ENCODE data around the gene EBF4.

The EBF4 gene

DNA sequence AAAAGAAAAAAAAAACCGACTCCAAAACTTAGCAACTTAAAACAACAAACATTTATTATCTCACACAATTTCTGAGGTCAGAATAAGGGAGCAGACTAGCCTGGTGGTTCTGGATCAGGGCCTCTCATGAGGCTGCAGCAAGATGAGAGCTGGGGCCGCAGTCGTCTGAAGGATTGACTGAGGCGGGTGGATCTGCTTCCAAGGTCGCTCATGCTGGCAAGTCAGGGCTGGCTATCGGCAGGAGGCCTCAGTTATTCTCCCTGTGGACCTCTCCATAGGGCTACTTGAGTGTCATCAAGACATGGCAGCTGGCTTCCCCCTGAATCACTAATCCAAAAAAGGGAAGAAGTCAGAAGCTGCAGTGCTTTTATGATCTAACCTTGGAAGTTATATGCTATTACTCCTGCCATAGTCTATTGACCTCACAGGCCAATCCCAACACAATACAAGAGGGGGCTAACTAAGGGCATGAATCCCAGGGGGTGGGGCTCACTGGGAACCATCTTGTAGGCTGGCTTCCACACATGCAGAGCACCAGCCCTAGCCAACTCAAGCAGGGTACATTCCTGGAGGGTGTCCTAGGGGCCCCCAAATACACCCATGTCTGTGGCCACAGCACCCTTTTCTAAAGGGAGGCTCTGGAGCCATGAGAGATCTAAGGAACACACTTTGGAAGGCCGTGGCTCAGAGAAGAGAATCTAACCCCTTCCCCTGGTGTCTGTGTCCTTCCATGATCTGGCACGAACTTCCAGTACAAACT lies 11.3 kb downstream of the EBF4 start:
- DNase-seq, result no peak

DNA sequence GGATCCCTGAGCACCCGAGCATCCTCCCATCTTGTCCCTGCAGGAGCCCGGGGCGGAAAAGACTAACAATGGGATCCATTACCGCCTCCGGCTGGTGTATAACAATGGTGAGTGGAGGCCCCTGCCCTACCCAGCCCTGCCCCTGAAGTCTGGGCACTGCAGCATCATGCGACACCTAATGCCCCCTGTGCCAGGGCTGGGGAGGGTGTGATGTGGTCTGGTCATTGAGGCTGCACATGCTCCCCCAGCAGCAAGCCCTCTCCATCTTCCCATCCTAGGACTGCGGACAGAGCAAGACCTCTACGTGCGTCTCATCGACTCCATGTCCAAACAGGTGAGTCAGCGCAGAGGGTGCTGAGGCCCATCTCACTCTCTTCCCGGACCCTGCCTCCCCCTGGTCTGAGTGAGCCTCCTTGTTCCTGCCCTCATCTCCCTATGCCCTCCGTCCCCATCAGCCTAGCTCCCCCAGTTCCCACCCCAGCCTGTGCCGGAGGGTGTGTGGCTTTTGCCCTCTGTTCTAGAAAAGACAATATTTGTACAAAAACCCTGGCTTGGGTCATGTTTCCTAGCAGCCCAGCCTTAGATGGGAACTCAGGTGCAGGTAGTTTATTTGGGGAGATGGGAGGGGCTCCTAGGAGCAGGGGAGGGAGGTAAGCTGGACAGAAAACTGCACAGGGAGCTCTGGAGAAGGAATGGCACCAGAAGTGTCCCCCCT lies 13.5 kb downstream of the EBF4 start:
- peak in 1 of 2 donors; percentile 14 for DNase-seq

DNA sequence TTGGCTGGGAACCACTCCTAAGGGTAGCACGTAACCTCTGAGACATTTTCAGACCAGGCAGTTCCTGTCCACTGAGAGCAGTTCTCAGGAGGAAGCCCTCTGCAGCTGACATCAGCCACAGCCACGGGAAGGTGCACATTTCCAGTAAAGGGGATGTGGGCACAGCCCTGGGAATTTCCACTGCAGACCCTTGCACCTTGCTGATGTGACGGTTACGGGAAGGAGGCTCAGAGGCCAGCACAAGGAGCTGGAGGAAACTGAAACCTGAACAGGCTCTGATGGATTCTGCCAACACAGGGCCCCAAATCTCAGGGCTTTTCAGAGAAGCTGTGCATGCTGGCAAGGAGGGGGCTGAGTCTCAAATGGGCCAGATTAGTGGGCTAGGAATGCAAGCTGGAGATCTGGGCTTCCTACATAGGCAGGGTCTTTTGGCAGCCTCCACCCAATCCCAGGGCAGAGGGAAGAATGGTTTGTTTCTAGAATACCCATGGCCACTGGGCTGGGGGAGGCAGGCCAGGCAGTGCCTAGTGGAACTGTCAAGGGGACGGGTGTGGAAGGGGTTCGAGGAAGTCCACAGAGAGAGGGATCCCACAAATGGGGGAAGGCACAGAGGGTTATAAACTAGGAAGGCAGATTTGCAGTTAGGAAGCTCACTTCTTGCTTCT lies 14.2 kb downstream of the EBF4 start:
- peak in 1 of 2 donors; percentile 14 for DNase-seq

DNA sequence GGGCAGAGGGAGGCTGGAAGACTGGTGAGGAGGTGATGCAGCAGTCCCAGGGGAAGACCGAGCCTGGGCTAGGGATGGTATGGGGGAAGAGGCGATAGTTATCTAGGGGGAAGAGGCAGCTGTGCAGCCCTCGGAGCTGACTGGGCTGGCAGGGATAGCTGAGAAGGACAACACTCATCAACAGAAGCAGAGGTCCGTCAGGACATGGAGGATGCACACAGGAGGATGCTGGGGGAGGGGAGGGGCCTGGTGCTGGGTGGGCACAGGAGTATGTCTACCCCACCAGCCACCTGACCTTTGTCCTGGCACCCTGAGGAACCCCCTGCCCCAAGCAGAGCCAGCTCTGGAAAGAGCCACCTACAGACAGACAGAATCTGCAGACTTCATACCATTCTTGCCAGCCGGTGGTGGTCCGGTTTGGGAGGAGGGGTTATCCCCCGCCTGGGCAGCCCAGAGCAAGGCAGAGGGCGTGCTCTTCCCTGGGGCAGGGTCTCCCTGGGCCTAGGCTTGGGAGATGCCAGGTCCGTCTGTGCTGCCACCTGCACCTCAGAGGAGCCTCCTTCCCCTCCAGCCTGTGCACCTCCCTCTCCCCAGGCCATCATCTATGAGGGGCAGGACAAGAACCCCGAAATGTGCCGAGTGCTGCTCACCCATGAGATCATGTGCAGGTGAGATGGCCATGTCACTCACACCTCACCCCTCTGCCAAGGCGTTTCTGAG lies 14.9 kb downstream of the EBF4 start:
- peak in 1 of 2 donors; percentile 9 for DNase-seq

DNA sequence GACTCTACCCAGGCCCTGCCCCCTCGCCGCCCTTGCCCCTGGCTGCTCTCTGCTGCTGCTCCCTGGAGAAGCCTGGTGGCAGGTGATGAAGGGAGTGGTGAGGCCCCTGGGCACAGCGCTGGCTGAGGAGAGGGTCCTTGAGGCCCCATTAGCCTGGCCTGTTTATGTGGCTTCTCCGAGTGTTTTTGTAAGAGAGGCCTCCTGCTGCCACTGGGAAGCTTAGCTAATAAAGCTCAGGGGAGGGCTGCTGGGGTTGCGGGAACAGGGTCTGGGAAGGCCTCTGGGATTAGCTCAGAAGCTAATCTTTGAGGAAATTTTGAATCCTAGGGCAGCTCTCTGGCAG lies 15.5 kb downstream of the EBF4 start:
- peak in 1 of 2 donors; percentile 10 for DNase-seq

DNA sequence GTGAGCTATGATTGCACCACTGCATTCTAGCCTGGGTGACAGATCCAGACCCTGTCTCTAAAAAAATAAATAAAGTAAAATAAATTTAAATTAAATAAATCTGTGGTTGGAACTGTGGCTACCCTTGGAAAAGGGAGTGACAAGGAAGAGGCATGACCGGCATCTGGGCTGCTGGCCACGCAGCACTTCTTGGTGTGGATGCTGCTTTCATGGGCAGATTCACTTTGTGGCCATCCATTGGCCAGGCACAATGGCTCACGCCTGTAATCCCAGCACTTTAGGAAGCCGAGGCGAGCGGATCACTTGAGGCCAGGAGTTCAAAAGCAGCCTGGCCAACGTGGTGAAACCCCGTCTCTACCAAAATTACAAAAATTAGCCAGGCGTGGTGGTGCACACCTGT lies 16.1 kb downstream of the EBF4 start:
- peak in 1 of 2 donors; percentile 8 for DNase-seq

DNA sequence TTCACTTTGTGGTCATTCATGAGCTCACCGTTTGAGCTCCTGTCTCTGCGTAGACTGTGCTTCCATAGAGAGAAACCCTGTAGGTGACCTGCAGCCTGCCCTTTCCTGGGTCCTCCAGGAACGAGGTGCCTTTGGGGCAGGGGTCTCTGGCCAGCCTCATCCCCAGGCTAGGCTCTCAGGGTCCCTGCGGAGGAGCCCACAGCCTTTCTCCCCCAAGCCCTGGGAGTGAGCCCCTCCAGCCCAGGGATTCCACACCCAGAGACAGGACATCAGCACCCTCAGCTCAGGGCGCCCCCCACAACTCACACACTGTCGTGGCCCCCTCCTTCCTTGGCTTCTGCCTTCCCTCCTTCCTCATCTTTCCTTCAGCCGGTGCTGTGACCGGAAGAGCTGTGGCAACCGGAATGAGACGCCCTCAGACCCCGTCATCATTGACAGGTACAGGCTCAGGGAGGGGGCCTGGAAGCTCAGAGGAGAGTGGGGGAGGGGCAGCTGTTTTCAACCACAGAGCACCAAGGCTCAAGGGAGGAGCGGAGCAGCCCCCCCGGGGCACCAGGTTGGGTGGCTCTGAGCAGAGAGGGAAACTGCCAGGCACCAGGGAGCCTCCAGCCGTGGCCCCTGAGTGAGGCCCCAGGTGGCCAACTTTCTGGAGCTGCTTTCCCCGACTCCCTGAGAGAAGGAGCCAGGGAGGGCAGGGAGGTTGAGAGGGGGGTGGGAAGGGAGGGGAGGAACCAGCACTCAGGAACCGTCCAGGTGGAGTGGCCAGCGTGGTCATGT lies 16.8 kb downstream of the EBF4 start:
- peak in 1 of 2 donors; percentile 13 for DNase-seq

DNA sequence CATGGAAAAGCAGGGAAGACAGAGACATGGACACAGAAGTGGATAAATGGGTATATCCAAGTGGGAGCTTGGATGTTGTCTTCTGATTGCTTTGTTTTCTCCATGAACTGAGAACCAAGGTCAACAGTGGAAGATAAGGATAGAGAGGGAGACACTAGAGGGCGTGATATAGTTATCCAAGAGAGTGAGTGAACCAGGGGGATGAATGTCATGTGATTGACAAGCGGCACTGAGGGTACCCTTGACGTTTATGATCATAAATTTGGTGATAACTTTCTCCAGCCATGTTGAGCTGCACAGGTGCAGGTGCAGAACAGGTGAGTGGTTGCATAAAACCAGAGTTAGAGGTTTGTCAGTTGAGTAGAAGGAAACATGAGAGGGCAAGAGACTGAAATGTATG lies 20.7 kb downstream of the EBF4 start:
- DNase-seq, result no peak

DNA sequence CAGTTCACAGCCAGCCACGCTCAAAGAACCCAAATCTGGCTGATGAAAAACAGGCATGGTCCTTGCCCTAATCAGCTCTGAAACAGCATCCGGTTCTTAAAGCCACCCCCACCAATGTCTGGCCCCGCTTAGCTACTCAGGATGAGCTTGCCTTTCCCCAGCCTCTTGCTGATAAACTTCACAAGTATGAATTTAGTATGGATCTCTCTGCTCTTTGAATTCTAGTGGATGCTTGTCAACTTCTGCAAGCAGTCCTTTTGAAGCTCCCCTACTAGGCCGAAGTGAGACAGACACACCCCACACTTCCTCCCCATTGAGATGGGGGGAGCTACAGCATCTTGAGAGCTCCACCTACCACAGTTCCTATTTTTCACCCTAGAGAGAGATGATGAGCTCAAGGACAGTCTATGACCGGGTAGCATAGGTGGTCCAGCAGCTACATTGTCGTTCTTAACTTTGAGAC lies 36.7 kb downstream of the EBF4 start:
- no peak for DNase-seq

DNA sequence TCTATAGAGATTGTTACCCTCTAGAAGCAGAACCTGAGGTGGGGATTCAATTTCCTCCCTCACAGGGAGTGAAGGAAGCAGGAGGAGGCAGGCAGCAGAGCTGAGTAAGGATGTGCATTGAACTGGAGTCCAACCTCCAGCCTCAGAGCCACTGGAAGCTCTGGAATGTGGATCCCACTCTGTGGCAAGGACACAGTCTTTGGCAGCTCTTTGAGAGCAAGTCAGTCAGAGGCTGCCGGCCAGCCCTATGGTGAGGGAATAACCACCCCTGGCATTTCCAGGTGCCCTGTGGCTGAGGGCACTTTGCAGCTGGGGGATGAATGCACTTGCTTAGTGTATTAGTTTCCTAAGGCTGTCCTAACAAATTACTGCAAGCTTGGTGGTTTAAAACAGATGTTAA lies 37.2 kb downstream of the EBF4 start:
- no peak for DNase-seq

DNA sequence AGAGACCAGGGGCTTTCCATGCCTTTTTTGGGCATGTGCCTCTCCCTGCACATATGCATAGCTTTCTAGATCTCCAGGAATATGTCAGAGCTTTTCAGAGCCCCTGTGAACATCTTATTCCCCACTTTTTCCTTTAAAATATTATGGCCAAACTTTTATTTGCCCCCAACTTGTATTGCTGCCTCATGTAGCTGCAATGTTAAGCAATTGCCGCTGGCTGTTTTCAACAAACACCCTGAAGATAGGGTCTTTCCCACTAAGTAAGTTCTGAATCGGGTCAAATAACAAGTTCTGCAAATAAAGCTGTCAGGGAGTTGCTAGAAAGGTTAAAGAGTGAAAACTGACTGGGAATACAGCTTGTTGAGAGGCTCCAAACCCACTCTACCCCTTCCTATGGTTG lies 42.3 kb downstream of the EBF4 start:
- no peak for DNase-seq

DNA sequence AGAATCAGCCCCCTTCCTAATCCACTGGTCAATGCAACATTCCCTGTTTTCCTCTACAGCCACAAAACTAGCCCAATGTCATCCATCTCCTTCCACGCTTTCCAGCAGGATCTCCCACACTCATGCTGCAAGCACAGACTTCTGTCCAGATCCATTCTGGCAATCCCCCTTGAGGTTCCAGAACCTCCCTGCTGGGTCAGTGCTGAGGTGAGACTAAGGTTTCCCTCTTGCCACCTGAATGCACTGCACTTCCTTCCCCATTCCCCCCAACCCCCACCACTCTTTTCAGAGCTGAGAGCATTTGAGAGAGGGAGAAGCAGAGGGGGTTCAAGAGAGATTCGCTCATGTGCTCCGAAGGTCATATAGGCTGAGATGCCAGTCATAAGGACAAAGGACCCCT lies 43.9 kb downstream of the EBF4 start:
- no peak for DNase-seq

DNA sequence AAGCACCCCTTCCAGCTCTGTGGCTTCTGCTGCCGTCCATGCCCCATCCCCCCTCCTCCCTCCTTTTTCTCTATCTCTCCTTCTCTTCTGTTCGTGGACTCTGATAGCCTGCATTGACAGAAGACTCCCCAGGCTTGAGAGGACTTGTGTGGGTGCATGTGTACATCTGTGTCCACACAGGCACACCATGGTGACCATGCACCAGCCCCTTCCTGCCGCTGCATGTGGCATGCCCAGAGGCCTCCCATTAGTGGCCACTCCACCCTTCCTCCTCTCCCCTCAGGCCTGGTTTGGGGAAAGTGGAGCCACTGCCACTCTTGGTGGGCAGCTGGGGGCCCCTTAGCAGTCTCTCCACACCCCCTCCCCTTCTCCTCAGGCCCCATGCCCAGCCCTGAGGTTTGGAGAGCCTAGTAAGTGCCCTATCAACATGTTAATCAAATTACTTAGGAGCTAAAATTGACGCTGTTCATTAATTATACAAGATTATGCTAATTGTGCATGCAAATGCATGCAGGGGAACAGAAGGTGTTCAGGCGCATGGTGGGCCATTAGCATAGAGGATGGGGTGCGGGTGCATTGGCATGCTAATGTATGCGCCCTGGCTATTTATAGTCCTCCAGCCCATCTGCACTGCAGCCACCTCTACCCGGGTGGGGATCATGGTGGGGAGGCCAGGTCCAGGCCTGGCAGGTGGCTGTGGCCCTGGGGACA lies 45.9 kb downstream of the EBF4 start:
- DNase-seq, result no peak

DNA sequence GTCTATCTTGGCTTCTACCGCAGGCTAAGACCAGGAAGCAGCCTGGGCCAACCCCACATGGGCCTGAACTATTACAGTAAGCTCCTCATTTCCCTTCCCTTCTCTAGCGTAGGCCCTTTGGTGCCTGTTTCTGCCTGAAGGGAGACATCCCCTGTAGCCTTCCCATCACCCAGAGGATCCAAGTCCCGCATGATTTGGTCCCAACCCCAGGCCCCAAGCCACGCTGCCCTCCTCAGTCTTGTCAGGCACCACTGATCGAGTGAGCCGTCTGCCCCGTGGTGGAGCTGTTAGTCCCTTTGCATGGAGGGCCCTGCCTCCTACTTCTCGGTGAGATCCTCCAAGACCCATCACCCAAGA lies 46.4 kb downstream of the EBF4 start:
- DNase-seq, result no peak

DNA sequence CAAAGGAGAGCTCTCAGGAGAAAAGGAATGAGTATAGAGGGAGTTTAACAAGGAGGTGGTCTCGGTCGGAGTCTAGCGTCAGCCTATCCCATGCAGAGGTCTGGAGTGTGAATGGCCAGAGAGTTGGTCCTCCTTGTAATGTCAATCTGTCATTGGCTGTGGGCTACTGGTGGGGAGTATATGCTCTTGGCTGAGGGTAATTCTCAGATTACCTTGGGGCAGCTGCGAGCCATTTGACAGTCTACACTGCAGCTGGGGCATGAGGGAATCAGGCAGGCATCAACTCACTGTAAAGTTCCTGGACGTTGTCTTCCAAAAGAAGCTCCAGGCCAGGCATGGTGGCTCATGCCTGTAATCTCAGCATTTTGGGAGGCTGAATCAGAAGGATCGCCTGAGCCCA lies 48.1 kb downstream of the EBF4 start:
- no peak for DNase-seq

DNA sequence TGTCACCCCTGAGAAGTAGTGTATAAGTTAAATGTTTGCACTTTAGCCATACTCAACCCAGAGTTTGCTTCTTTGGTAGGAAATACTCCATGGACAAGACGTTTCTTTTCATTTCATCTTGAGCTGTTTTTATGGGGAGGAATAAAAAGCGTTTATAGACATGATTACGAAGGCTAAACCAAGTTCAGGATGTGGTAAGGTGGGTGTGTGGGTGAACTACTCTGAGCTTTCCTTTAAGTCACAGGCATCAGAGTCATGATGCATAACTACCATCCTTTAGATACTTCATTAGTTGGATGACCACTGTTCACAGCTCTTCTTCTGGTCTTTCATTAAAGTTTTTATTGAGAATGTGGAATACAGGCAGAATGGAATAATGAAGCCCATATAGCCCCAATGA lies 48.9 kb downstream of the EBF4 start:
- no peak for DNase-seq

DNA sequence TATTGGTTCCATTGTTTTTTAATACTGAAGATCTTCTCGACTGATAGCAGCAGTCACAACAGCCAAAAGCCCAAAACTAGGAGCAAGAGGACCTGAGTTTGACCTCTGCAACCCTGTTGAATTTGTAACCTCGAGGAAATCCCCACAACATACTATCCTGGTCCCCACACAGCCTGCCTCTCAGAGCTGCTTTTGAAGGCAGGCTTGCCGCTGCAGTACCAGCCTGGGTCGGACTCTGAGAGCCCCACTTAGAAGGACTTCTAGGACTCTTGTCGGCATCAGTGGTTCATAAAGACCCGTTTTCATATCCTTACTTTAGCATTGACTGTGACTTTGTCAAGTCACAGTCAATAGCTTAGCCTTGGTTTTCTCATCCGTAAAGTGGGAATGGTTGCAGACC lies 49.3 kb downstream of the EBF4 start:
- DNase-seq, result no peak

DNA sequence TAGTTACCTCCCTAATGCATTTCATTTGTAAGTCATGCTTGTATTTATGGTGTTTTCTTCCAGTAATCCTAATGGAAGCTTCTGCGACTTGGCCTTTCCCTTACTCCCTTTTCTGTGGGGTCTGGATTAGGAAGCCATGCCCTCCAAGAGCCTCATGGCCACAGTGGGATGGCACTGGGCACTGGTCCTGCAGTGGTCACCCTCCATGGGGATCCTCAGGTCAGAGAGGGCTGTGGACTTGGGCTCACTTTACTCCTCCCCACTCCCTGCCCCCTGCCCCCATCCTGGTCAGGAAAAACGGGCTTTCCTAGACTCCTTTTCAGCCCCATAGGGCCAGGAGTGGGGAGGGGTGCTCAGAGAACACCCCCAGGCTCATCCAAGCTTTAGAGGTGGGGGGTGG lies 49.9 kb downstream of the EBF4 start:
- no peak for DNase-seq

DNA sequence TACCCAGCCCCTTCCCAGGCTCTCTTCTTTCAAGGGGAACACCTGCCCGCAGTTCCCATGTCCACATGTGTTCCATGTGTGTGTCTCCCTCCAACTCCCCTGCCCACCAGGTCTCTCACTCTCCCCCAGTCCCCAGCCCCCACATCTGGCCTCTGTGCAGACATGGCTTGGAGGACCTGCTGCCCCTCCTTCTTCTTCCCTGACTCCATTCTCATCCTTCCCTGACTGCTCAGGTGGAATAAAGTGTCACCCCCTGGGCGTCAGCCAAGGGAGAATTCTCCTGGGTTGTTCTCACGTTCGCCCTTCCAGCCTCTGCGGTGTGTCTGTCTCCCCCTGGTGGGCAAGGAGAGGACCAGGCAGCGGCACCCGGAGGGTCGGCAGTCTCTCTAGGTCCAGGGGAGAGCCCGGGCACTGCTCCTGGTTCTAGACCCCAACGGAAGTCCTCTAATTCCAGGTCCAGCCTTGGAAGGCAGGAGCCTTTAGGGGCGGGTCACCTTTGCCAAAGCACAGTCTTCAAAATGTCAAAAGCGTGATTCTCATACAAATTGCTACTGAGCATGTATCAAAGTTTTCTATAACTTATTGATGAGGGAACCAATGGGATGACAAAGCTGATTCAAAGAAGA lies 50.5 kb downstream of the EBF4 start:
- DNase-seq, result peak; percentile 70 to 77

DNA sequence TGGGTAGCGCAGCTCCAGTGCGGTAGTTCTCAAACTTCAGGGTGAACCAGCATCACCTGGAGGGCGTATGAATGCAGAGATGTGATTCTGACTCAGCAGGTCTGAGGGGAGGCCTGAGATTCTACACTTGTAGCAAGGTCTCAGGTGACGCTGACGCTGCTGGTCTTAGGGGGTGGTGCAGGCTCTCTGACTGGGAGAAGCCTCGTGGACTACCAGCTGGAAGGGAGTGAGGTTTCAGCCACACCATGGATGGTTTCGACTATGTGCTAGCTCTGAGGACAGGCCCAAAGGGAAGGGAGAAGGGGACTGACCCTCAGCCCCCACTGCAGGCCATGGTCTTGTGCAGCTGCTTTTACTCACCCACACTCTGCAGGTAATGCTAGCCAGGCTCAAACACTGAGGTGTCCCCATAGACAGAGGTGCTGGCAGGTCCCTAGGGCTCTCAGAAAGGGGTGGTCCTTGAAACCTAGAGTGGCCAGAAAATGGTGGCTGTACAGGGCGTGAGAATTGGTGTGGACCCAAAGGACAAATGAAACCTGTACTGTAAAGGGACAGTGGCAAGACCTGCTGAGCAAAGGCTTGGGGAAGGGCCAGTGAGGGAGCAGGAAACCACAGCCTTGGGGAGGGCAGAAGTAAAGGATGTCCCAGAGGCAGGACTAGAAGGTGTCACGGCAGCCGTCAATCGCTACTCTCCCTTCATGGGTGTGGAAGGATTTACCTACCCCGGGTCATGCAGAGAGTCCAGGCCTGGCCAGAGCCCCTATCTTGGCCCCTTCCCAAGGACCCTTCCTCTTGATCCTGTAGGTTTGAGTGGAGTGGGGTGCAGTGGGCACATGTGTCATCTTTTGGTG lies 52.7 kb downstream of the EBF4 start:
- DNase-seq, result no peak
